Fibroblast of lung (primary cell): Measurements from ENCODE around the gene PPOX. TPM values are rescaled to one million over a fixed set of nuclear protein-coding genes. Genes with fewer than 3 reads are reported as not detected.

ENCODE experiments used
- DNase-seq, 2 donors: peaks; one replicate each; pipeline versions ENCODE4 v3.0.0 to v3.0.0-alpha.2; 2010; ENCODE audit warnings: low read depth in 2 of 2
- H2AFZ ChIP-seq: 2 replicates; pipeline ENCODE4 v1.5.1; 2012; ENCODE audit warnings: low read length, control low read depth, inconsistent platforms
- H3K27ac ChIP-seq: 2 replicates; pipeline ENCODE4 v1.5.1; 2011; ENCODE audit warnings: low read length, control low read depth; ENCODE audit not compliant: insufficient read depth
- H3K27me3 ChIP-seq: 2 replicates; pipeline ENCODE4 v1.5.1; 2011; ENCODE audit warnings: mild to moderate bottlenecking, low read length; ENCODE audit not compliant: control insufficient read depth, insufficient read depth
- H3K36me3 ChIP-seq: 2 replicates; pipeline ENCODE4 v1.5.1; 2011; ENCODE audit warnings: low read length; ENCODE audit not compliant: control insufficient read depth, insufficient read depth
- H3K4me1 ChIP-seq: 2 replicates; pipeline ENCODE4 v1.5.1; 2011; ENCODE audit warnings: low read length; ENCODE audit not compliant: control insufficient read depth, insufficient read depth; ENCODE audit errors: extremely low read depth
- H3K4me2 ChIP-seq: 2 replicates; pipeline ENCODE4 v1.5.1; 2011; ENCODE audit warnings: low read length, control low read depth; ENCODE audit not compliant: insufficient read depth; ENCODE audit errors: extremely low read depth
- H3K4me3 ChIP-seq, 4 experiments: fragments of 200-600 bp in 1 of 4; sonication (generic) in 1 of 4; replicated peaks in 1 of 4; 2 replicates each; pipeline ENCODE4 v1.5.1; 2011 to 2016; ENCODE audit warnings: low read length in 4 of 4, low read depth in 3 of 4, mild to moderate bottlenecking in 3 of 4, control low read depth in 2 of 4, inconsistent platforms in 1 of 4, mixed read lengths in 1 of 4; ENCODE audit not compliant: insufficient read depth in 1 of 4; ENCODE audit errors: control extremely low read depth in 1 of 4
- H3K79me2 ChIP-seq: 2 replicates; pipeline ENCODE4 v1.5.1; 2012; ENCODE audit warnings: mild to moderate bottlenecking, low read length, inconsistent platforms; ENCODE audit not compliant: control insufficient read depth, insufficient read depth
- H3K9ac ChIP-seq: 2 replicates; pipeline ENCODE4 v1.5.1; 2011; ENCODE audit warnings: mild to moderate bottlenecking, low read length, control low read depth; ENCODE audit not compliant: insufficient read depth
- H3K9me3 ChIP-seq: 2 replicates; pipeline ENCODE4 v1.5.1; 2012; ENCODE audit warnings: low read depth, low read length; ENCODE audit not compliant: control insufficient read depth, insufficient read depth
- H4K20me1 ChIP-seq: 2 replicates; pipeline ENCODE4 v1.5.1; 2011; ENCODE audit warnings: low read length; ENCODE audit not compliant: control insufficient read depth, insufficient read depth; ENCODE audit errors: extremely low read depth
- EZH2 ChIP-seq: IDR thresholded peaks from 2 replicates; pipeline ENCODE4 v1.5.1; 2012; ENCODE audit warnings: low read length, control low read depth, mild to moderate bottlenecking; ENCODE audit errors: missing control alignments
- polyA plus RNA-seq, 2 donors: library from polyadenylated mRNA; depleted of rRNA in 1 of 2; stranded (reverse) in 1 of 2; unstranded in 1 of 2; fragments of >200 nt; gene quantifications; 2 replicates each; pipeline ENCODE4 v1.2.1, GENCODE V29; 2011 to 2012; ENCODE audit warnings: missing spikeins in 1 of 2
- total RNA-seq: library from RNA; depleted of rRNA; stranded (reverse); fragments of >200 nt; gene quantifications from 2 replicates; pipeline ENCODE4 v1.2.1, GENCODE V29; 2014
- TF ChIP-seq, protein P1 (sequence below), 2 donors: IDR thresholded peaks in 1 of 2; conservative IDR thresholded peaks in 1 of 2; 1 replicate in 1 of 2; 2 replicates in 1 of 2; pipeline ENCODE4 v1.5.1; 2011 to 2012; ENCODE audit warnings: low read length in 2 of 2, control low read depth in 1 of 2, inconsistent platforms in 1 of 2, low read depth in 1 of 2, mild to moderate bottlenecking in 1 of 2

The PPOX gene
- total and polyA plus RNA-seq, 2 donors (not counting 1 experiment from before 2014, with no cell fraction given): 5.6 to 12.2 TPM

DNA sequence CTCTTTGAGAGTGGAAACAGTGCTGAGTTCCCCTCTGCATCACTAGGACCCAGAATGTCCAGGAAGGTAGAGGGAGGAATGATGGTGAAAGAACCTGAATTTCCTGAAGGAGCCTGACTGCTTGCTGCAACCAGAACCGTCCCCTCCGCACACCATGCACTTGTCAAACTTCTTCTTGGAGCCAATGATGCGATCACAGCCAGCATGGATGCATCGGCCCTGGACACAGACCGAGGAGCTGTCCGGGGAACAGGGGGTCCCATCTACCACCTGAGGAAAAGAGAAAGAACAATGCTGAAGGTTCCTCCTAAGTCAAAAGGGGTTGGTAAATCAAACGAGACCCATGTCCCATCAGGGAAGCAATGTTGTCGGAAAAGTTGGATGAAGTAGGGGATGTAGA lies 25.7 kb downstream of the PPOX start:
- peaks cover 9% of the 10 kb centered on the region for H3K4me1 ChIP-seq
- no peak for DNase-seq

DNA sequence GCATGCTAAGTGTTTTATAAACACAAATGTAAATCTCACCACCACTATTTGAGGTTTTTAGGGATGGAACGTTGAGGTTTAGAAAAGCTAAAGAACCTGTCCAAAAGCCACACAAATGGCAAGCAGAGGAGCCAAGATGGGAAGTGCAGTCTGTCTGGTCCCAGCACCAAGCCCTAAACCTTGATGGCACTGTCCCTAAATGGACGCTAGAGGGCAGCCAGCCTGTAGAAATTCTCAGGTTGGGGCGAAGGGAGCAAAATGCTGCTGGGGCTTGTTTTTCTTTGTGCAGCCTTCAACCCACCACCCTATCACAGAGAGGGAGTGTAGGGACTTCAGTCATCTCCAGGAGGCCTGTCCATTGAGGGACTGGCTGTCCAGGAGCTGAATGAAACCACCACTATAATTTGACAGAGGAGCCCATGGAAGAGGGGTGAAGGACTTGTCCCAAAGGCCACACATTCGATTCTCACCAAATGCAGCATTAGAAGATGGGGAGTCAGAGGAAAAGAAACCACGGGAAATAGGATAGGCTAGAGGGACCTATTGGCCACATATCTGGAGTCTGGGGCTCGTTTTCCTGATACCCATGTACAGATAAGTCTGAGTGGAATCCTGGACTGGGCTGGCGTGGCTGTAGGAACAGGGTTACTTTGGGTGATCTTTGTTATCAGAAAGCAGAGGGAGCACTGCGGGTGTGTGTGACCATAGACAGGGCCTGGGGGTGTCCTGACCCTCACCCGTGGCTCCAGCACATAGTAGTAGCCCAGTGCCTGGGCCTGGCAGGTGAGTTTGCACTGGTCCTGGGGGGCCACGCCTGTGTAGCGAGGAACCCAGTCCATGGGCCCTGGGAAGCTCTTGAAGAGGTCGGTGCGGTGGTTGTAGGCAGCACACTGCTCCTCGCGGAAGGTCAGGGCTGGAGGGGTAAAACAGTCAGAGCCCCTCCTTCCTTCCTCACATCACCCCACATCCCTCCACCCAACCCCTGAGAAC lies 26.5 kb downstream of the PPOX start:
- H4K20me1 ChIP-seq: no peaks in the 10 kb centered on the region
- peak; percentile 47 to 76 for DNase-seq
- no peak overlapping the region for H3K27ac ChIP-seq
- H3K4me3 ChIP-seq: no peak overlapping the region
- peaks cover 16% of the 10 kb centered on the region for H3K4me1 ChIP-seq
- H3K36me3 ChIP-seq: peaks cover 16% of the 10 kb centered on the region
- no peak overlapping the region for H3K9ac ChIP-seq
- H3K27me3 ChIP-seq: no peaks in the 10 kb centered on the region
- TF ChIP-seq EZH2: no peak
- TF ChIP-seq, protein P1, sequence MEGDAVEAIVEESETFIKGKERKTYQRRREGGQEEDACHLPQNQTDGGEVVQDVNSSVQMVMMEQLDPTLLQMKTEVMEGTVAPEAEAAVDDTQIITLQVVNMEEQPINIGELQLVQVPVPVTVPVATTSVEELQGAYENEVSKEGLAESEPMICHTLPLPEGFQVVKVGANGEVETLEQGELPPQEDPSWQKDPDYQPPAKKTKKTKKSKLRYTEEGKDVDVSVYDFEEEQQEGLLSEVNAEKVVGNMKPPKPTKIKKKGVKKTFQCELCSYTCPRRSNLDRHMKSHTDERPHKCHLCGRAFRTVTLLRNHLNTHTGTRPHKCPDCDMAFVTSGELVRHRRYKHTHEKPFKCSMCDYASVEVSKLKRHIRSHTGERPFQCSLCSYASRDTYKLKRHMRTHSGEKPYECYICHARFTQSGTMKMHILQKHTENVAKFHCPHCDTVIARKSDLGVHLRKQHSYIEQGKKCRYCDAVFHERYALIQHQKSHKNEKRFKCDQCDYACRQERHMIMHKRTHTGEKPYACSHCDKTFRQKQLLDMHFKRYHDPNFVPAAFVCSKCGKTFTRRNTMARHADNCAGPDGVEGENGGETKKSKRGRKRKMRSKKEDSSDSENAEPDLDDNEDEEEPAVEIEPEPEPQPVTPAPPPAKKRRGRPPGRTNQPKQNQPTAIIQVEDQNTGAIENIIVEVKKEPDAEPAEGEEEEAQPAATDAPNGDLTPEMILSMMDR (conservative IDR thresholded peaks at IDR 0.05 in 1 of 2, IDR thresholded peaks at IDR 0.05 in 1 of 2; ENCODE audit: low read depth in 1 of 2, low read length in 2 of 2): peak; percentile 82 to 94
- H3K9me3 ChIP-seq: no peaks in the 10 kb centered on the region
- H3K79me2 ChIP-seq: peaks cover 7% of the 10 kb centered on the region
- H2AFZ ChIP-seq: no peak overlapping the region
- no peak overlapping the region for H3K4me2 ChIP-seq

More for the DNA sequence above, 25.7 kb downstream of the PPOX start:
- H3K79me2 ChIP-seq: peaks cover 4% of the 10 kb centered on the region
- H4K20me1 ChIP-seq: no peaks in the 10 kb centered on the region
- no peak overlapping the region for H3K27ac ChIP-seq
- no peak for TF ChIP-seq EZH2
- TF ChIP-seq, protein P1 (conservative IDR thresholded peaks at IDR 0.05 in 1 of 2, IDR thresholded peaks at IDR 0.05 in 1 of 2; ENCODE audit: low read depth in 1 of 2, low read length in 2 of 2): no peak
- H3K4me3 ChIP-seq: no peak overlapping the region
- H3K9me3 ChIP-seq: no peaks in the 10 kb centered on the region
- H3K27me3 ChIP-seq: no peaks in the 10 kb centered on the region
- H3K4me2 ChIP-seq: no peak overlapping the region
- peaks cover 16% of the 10 kb centered on the region for H3K36me3 ChIP-seq
- H2AFZ ChIP-seq: no peak overlapping the region
- no peak overlapping the region for H3K9ac ChIP-seq

DNA sequence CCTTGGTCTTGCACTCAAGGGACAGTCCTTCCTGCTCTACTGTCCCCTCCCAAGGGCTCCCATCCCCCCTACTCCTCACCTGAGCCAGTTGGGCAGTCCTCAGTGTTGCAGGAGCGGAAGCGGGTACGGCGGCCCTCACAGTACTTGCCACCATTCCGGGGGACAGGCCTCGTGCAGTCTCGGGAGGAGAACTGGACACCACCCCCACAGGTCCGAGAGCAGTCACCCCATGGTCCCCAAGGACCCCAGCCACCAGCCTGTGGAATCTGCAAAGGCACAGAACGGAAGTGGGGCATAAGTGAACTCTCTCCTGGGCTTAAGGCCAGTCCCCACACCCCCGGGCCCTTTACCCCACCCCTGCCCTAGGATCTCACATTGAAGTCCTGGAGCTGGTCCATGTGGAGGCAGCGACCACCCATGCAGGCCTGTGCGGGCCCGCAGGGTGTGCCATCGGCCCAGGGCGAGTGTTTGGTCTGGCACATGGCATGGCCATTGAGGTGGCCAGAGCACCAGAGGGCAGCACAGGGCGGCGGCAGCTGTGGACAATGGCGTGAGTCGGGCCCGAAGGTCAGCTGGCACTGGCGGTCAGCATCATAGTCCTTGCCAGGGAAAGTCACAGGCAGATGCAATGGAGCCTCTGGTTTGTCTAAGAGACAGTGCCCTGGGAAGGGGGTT lies 27.5 kb downstream of the PPOX start:
- Histone ChIP-seq H4K20me1 (no peaks in the 10 kb centered on the region), H3K4me3 (no peak overlapping the region), H3K4me2 (no peak overlapping the region), H3K4me1 (peaks cover 24% of the 10 kb centered on the region), H3K27me3 (no peaks in the 10 kb centered on the region), H3K36me3 (peaks cover 16% of the 10 kb centered on the region), H3K9ac (no peak overlapping the region), H3K9me3 (no peaks in the 10 kb centered on the region), H2AFZ (no peak overlapping the region), H3K27ac (no peak overlapping the region), H3K79me2 (peaks cover 10% of the 10 kb centered on the region)
- TF ChIP-seq EZH2: no peak
- TF ChIP-seq, protein P1 (conservative IDR thresholded peaks at IDR 0.05 in 1 of 2, IDR thresholded peaks at IDR 0.05 in 1 of 2; ENCODE audit: low read depth in 1 of 2, low read length in 2 of 2): no peak
- DNase-seq: no peak
